Lower lobe of right lung (tissue), 2 donors: ENCODE results near the gene PPP1R12B. TPM values are rescaled to one million over a fixed set of nuclear protein-coding genes. Genes with fewer than 3 reads are reported as not detected.
A peak's percentile ranks its signal among the peaks of the same experiment; 100 is the strongest.
"Not testable (repeated sequence)": the region's sequence is repeated elsewhere in the genome, so short reads cannot be mapped to it uniquely, and the experiment has no call there.

Experiments
- ATAC-seq, 2 donors: fragments of 200-7000 bp; cut with Tn5 transposase; one replicate each; pipeline ENCODE4 v1.9.1; 2020 to 2022; ENCODE audit warnings: mild to moderate bottlenecking in 2 of 2, moderate library complexity in 2 of 2
- DNase-seq: peaks from one replicate; pipeline ENCODE4 v3.0.0-alpha.2; 2020
- H3K27ac ChIP-seq: fragments of 200-600 bp; one replicate; pipeline ENCODE4 v1.8.0; 2022
- H3K27me3 ChIP-seq: fragments of 200-600 bp; one replicate; pipeline ENCODE4 v1.8.0; 2022; ENCODE audit warnings: low read depth
- H3K36me3 ChIP-seq: fragments of 200-600 bp; one replicate; pipeline ENCODE4 v1.8.0; 2022; ENCODE audit warnings: mild to moderate bottlenecking
- H3K4me1 ChIP-seq: fragments of 200-600 bp; one replicate; pipeline ENCODE4 v1.8.0; 2022
- H3K4me3 ChIP-seq: fragments of 200-600 bp; one replicate; pipeline ENCODE4 v1.8.0; 2022; ENCODE audit warnings: mild to moderate bottlenecking
- H3K9me3 ChIP-seq: fragments of 200-600 bp; one replicate; pipeline ENCODE4 v1.8.0; 2022
- CTCF ChIP-seq: fragments of 200-600 bp; IDR thresholded peaks from one replicate; pipeline ENCODE4 v1.8.0; 2022; ENCODE audit warnings: antibody characterized with exemption, mild to moderate bottlenecking
- intact Hi-C: fragments of 100-400 bp; cut with DNase I; formaldehyde crosslinking; loops from one replicate; pipeline ENCODE4 v1.11.0; 2022
- total RNA-seq: library from RNA; stranded (reverse); fragmentation: NEBNext Ultra II Directional; extraction: Animal tissue kit (Norgen Biotek cat#: 25700); gene quantifications from one replicate; pipeline ENCODE4 v1.2.1, GENCODE V29; 2021
- donor health status: DM: no; HTN: yes; CAD: no; lungs with severe emphysema.

The PPP1R12B gene
- total RNA-seq, 1 donor from 2014 or later = 41.4 TPM

GRCh38 chr1:202578001-202578504 is 229.6 kb downstream of the PPP1R12B start:
- no peak overlapping the region for H3K4me3 ChIP-seq
- peak overlapping the region; percentile 37 for H3K27ac ChIP-seq
- no peaks in the 10 kb centered on the region for H3K9me3 ChIP-seq
- no peaks in the 10 kb centered on the region for H3K27me3 ChIP-seq
- no peak for DNase-seq
- intact Hi-C loops = no loop called here
- ATAC-seq = peak in 1 of 2 donors; percentile 47
- H3K4me1 ChIP-seq = peaks cover 42% of the 10 kb centered on the region
- no peak for TF ChIP-seq CTCF
- peaks cover 35% of the 10 kb centered on the region for H3K36me3 ChIP-seq

GRCh38 chr1:202578565-202578964 is 230.1 kb downstream of the PPP1R12B start:
- peaks cover 37% of the 10 kb centered on the region for H3K36me3 ChIP-seq
- ATAC-seq = no peak
- intact Hi-C loops = no loop called here

GRCh38 chr1:202579806-202580205 is 231.3 kb downstream of the PPP1R12B start:
- H3K36me3 ChIP-seq = peaks cover 45% of the 10 kb centered on the region
- H3K9me3 ChIP-seq = no peaks in the 10 kb centered on the region
- H3K4me1 ChIP-seq = peaks cover 42% of the 10 kb centered on the region
- intact Hi-C loops = no loop called here
- no peak overlapping the region for H3K27ac ChIP-seq
- no peak overlapping the region for H3K4me3 ChIP-seq
- DNase-seq (no peak), ATAC-seq (no peak)
- TF ChIP-seq CTCF = no peak
- H3K27me3 ChIP-seq = no peaks in the 10 kb centered on the region

More at GRCh38 chr1:202578565-202578964, 230.1 kb downstream of the PPP1R12B start:
- Histone ChIP-seq H3K4me3 (no peak overlapping the region), H3K27ac (peak overlapping the region; percentile 37), H3K27me3 (no peaks in the 10 kb centered on the region), H3K4me1 (peaks cover 42% of the 10 kb centered on the region), H3K9me3 (no peaks in the 10 kb centered on the region)
- DNase-seq = no peak
- TF ChIP-seq CTCF = no peak

GRCh38 chr1:202580619-202581018 is 232.1 kb downstream of the PPP1R12B start:
- peaks cover 43% of the 10 kb centered on the region for H3K4me1 ChIP-seq
- no peaks in the 10 kb centered on the region for H3K9me3 ChIP-seq
- ATAC-seq (no peak), DNase-seq (no peak)
- intact Hi-C loops = no loop called here
- no peak overlapping the region for H3K27ac ChIP-seq
- H3K27me3 ChIP-seq = no peaks in the 10 kb centered on the region
- H3K4me3 ChIP-seq = no peak overlapping the region
- H3K36me3 ChIP-seq = peaks cover 39% of the 10 kb centered on the region
- no peak for TF ChIP-seq CTCF

- intact Hi-C loops = not testable (repeated sequence)
- H3K4me1 ChIP-seq = peaks cover 44% of the 10 kb centered on the region
These were observed 233.9 kb downstream of the PPP1R12B start for GRCh38 chr1:202582350-202582749.

GRCh38 chr1:202584707-202585589 is 236.4 kb downstream of the PPP1R12B start:
- H3K36me3 ChIP-seq = peaks cover 35% of the 10 kb centered on the region
- ATAC-seq = no peak
- intact Hi-C loops = no loop called here
- no peaks in the 10 kb centered on the region for H3K27me3 ChIP-seq
- no peak overlapping the region for H3K27ac ChIP-seq
- no peak overlapping the region for H3K4me3 ChIP-seq
- peaks cover 32% of the 10 kb centered on the region for H3K4me1 ChIP-seq
- H3K9me3 ChIP-seq = no peaks in the 10 kb centered on the region
- DNase-seq = no peak
- TF ChIP-seq CTCF = no peak

More at GRCh38 chr1:202582350-202582749, 233.9 kb downstream of the PPP1R12B start:
- DNase-seq, H3K27me3 ChIP-seq, H3K27ac ChIP-seq, ATAC-seq, H3K4me3 ChIP-seq, H3K9me3 ChIP-seq: not testable (repeated sequence)
- peaks cover 35% of the 10 kb centered on the region for H3K36me3 ChIP-seq
